Fibroblast of skin of abdomen (primary cell): ENCODE data around the gene MEX3D.
"Not testable (repeated sequence)": the region's sequence is repeated elsewhere in the genome, so short reads cannot be mapped to it uniquely, and the experiment has no call there.

ENCODE experiments used
- DNase-seq: peaks from one replicate; pipeline ENCODE4 v3.0.0-alpha.2; 2013

MEX3D gene

DNA sequence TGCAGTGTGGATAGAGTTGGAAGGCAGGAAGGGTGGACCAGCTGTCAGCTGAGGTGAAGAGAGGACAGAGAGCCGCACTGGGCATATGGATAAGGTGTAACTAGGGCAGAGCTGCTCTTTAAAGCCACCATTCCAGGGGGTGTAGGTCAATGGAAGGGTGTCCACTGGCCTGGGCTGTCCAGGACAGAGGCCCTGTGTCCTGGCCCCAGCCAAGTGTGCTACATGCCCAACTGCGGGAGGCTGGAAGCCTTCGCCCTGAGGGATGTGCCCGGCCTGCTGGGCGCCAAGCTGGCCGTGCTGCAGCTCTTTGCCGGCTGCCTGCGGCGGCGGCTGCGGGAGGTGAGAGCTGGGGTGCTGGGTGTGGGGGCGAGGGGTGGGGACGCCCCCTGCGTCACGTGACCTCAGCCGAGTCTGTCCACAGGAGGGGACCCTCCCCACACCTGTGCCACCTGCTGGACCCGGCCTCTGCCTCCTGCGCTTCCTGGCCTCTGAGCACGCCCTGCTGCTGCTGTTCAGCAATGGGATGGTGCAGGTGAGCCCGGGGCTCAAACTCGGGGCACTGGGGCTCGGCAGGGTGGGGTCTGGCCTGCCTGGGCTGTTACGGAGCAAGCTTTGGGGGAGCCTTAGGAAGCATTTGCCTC, 34.5 kb downstream of the MEX3D start:
- no peak for DNase-seq

DNA sequence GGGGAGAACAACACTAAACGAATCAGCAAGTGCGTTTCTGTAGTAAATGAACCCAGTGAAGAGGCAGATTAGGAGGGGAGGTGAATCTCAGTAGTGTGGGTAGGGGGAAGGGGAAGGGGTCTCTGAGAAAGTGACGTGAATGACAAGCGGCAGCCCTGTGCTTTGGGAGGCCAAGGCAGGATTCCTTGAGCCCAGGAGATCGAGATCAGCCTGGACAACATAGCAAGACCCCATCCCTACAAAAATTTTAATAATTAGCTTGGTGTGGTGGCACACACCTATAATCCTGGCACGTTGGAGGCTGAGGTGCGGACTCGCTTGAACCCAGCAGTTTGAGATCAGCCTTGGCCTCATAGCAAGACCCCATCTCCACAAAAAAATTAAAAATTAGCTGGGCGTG, 36.1 kb downstream of the MEX3D start:
- no peak for DNase-seq

DNA sequence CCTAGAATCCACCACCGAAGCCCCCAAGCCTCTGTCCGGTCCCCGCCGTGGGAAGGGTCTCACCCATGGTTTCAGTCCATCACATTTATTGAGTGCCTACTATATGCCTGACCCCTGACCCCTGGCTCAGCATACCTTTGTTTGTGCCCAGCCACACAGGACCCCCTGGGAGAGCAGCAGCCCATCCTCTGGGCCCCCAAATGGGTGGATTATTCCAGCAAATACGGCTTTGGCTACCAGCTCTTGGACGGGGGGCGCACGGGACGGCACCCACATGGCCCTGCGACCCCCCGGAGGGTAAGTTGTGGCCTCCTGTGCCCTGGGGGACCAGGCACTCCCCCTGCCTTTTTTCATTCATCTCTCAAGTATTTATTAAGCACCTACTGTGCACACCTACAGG, 36.5 kb downstream of the MEX3D start:
- DNase-seq, result no peak

DNA sequence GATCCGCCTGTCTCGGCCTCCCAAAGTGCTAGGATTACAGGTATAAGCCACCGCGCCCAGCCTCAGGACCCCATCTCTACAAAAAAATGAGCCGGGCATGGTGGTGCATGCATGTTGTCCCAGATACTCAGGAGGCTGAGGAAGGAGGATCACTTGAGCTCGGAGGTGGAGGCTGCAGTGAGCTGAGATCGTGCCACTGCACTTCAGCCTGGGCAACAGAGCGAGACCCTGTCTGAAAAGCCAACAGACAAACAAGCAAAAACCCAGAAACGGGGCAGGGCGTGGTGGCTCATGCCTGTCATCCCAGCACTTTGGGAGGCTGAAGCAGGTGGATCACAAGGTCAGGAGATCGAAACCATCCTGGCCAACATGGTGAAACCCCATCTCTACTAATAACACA, 37.3 kb downstream of the MEX3D start:
- DNase-seq, result not testable (repeated sequence)

DNA sequence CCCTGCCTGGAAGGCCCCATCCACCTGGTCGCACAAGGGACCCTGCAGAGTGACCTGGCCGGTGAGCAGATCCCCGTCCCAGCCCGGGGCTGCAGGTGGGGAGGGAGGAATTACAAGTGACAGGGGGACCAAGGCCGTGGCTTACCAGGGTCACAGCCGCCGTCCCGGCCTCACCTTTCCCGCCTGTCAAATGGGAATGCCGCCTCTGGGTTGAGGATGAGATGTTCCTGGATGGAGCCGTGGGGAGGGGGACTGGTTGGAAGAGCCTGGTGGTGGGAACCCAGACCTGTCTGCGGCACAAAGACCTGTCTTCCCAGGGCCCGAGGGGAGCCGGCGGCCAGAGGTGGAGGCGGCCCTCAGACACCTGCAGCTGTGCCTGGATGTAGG, 38.7 kb downstream of the MEX3D start:
- no peak for DNase-seq

DNA sequence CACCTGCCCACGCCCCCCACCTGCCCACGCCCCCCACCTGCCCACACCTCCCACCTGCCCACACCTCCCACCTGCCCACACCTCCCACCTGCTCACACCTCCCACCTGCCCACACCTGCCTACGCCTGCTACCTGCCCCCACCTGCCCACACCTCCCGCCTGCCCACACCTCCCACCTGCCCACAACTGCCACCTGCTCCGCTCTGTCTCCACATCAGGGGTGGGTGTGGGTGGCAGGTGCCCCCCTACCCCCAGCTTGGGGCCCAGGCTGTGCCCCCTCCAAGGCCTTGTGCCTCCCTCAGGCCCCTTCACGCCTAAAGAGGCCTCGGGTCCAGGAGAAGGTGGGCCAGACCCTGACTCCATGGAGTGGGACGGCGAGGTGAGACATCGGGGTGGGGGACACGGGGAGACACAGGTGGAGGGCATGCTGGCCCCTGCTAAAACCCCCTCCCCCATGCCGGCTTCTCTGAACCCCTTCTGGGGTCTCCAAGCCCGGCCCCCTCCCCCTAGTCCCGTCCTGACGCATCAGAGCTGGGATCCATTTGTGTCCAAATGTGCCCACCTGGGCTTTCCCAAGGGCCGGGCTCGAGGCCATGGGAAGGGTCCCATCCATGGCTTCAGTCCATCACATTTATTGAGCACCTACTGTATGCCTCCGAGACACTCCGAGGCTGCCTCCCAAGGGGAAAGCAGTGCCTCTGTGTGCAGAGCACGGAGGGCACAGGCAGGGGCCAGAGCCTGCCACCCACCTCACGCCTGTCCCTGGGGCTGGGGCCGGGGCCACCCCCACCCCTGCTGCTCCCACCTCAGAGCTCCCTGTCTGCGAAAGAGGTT, 39.3 kb downstream of the MEX3D start:
- DNase-seq, result no peak

DNA sequence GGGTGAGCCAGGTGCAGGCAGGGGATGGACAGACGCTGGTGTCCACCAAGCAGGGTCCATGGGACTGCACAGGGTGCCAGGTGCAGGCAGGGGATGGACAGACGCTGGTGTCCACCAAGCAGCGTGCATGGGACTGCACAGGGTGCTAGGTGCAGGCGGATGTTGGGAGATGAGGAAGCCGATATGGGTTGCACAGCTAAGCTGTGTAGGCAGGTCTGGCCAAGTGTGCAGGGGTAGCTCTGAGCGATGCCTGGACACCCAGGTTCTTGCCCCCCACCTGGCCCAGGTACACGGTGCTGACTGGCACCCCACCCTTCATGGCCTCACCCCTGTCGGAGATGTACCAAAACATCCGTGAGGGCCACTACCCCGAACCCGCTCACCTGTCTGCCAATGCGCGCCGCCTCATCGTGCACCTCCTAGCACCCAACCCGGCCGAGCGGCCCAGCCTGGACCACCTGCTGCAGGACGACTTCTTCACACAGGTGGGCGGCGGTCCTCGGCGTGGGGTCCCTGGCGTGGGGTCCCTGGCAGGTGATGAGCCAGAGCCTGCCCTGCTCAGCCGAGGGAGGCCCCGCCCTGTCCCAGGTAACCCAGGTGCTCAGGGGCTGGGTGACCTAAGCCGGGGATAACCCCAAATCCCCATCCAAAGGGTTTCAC, 40.3 kb downstream of the MEX3D start:
- DNase-seq, result no peak

DNA sequence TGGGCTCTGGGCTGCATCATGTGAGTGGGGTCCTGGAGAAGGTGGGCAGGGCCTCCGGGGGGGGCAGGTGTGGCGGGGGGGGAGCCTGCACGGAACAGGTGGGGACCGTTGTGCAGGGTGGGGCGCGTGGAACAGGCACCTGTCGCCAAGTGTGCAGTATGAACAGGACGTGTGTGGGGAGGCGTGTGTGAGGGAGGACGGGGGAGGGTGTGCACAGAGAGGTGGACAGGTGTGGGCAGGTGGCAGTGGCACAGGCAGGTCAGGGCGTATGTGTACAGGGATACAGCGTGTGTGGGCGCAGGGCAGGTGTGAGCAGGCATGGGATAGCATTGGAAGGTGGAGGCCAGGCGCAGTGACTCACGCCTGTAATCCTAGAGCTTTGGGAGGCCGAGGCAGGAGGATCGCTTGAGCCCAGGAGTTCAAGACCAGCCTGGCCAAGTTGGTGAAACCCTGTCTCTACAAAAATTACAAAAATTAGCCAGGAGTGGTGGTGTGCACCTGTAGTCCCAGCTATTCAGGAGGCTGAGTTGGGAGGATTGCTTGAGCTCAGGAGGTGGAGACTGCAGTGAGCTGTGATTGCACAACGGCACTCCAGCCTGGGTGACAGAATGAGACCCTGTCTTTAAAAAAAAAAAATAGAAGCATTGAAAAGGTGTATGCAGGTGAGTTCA, 41.0 kb downstream of the MEX3D start:
- no peak for DNase-seq

DNA sequence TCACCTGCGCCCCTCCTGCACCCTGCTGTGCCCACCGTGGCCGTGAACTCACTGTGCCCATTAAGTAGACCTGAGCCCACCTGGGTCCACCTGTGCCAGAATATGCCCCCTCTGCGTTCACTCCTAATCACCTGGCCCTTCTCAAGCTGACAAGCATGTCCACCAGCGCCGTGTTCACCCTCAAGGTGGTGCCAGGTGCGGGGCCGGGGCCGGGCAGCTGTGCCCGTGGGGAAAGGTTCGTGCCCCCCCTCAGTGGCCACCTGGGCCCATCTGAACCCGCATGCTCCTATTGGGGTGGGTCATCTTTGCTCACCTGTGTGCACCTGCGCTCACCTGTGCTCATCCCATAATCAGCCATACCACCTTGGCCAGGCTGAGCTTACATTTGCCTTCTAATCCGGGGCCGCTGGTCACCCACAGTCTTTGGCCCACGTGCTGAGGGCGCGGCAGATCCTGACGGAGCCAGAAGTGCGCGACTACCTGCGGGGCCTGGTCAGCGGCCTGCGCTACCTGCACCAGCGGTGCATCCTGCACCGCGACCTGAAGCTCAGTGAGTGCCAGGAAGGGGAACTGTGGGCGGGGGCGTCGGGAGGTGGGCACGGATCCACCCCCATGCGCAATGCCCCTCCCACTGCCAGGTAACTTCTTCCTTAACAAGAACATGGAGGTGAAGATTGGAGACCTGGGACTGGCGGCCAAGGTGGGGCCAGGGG, 41.9 kb downstream of the MEX3D start:
- no peak for DNase-seq

DNA sequence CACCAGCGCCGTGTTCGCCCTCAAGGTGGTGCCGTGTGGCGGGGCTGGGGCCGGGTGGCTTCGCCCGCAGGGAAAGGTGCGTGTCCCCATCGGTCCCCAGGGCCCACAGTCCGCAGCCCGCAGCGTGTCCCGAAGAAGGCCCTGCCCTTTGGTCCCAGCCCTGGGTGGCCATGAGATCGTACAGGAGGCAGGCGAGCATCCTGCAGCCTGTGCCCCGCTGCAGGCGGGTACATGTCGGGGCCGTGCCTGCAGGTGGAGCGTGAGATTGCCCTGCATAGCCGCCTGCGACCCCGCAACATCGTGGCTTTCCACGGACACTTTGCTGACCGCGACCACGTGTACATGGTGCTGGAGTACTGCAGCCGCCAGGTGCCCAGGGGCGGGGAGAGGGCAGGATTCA, 42.8 kb downstream of the MEX3D start:
- DNase-seq, result no peak

DNA sequence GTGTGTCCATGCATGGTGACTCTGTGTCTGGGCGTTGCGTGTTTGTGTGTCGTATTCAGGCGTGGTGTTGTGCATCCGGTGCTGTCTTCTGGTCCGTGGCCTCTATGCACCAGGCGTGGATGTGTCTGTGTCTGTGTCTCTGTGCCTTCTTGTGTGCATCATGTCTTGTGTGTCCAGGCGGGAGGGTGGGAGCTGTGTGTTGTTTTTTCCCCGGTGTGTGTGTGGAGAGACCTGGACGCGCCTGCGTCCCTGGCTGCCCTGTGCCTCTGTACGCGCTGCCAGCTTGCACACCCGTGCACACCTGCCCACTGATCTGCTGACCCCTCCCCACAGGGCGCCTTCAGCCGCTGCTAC, 43.2 kb downstream of the MEX3D start:
- DNase-seq, result no peak

DNA sequence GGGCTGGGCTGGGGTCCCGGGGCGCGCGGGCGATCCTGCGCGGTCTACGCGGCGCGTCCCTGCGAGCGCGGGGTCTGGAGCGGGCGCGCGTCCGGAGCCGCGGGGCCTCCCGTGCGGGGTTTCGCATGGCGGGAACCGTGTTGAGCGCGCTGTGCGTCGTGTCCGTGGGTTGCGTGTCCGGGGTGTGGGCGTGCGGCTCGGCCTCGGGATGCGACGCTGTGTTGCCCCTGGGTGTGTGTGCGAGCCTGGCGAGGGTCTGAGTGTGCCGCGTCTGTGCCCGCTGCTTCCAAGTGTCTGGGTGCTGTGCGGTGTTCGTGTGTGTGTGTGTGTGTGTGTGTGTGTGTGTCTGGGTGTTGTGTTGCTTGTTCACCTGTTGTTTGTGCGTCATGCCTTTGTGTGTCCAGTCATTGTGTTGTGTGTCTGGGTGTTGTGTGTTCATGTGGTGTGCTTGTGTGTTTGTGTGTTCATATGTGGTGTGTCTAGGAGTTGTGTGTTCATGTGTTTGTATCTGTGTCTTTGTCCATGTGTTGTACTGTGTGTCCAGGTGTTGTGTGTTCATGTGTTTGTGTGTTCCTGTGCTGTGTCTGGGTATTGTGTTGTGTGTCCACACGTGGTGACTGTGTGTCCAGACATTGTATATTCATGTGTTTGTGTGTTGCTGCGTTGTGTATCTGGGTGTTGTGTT, 43.7 kb downstream of the MEX3D start:
- no peak for DNase-seq

DNA sequence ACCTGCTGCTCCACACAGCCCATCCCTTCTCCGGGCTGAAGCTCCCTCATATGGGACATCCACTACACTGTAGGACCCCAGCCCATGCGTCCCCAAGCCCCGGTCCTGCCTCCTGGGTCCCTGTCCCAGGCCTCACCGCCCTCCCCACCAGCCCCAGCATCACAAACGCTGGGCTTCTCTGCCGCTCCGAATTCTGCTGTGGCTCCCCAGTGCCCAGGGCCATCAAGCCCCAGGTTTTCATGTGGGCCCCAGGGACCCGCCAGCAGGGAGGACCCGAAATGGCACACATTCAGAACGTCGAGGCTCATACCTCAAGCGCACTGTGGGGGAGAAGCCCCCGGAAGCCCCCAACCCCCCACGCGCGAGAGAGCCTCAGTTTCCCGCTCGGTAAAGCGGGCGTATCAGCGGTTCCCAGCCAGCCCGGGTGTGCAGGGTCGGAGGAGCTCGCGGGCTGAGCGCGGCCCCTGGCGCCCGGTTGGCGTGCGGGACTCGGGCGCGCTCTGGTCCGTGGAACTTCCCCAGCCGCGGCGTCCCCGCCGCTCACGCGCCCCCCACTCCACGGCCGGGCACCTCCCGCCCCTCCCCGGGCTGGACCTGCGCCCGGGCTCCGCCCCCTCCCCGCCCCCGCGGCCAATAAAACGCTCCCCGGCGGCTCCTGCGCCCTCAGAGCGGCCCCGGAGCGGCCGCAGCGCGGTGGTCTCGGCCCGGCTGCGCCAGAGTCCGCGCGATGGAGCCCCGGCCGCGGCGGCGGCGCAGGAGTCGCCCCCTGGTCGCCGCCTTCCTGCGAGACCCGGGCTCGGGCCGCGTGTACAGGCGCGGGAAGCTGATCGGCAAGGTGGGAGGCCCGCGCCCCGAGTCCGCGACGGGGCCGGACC, 44.5 kb downstream of the MEX3D start, which contains the start of gene PLK5:
Gene PLK5, plus strand, starts transcription at position 666 of the 875 bp plus-strand sequence. CDS start 2,920 bp downstream, outside the sequence.
- DNase-seq, result no peak

DNA sequence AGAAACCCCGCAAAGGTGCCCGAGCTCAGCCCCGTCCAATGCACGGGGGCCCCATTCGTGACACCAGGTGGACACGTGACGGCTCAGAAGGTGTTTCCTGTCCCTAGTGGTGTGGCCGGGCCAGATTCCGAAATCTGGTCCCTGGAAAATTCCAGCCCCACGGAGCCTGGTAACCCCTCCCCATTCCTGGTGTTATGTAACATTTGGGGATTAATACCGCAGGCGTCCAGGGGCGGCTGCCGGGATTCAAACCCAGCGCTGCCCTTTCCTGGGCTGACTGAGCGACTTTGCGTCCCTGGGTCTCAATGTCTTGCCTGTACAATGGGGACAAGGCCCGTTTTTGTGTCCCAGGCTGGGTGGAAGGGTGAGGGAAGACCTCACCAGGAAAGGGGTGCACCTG, 45.3 kb downstream of the MEX3D start:
- no peak for DNase-seq

DNA sequence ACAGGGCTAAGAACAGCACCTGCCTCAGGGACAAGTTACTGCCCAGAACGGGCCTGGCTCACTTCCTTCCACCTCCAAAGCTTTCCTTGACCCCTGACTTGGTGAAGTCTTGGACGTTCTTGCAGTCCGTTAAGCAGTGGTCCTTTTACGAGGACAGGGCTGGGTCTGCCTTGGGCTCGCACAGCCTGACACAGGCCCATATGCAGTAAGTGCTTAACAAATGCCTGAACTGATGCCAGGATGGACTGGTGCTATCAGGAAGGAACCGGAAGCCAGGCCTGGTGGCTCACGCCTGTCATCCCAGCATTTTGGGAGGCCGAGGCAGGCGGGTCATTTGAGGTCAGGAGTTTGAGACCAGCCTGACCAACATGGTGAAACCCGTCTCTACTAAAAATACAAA, 46.1 kb downstream of the MEX3D start:
- DNase-seq, result no peak

DNA sequence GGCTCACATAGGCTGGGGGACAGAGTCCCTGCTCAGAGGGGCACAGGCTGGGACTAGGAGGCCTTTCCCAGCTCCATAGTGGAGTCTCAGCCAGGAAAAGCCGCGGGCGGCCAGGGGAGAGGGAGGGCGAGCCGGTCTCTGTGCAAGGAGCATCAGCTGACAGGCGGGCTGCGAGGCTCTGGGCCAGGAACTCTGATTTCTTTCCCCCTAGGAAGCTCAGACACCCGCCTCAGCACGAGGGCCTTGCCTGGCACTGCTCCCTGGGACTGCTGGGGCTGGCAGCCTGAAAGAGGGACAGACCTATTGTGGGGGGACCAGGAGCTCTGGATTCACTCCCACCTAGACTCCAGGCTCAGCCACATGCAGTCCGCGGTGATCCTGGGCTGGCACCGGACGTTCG, 46.5 kb downstream of the MEX3D start:
- no peak for DNase-seq

DNA sequence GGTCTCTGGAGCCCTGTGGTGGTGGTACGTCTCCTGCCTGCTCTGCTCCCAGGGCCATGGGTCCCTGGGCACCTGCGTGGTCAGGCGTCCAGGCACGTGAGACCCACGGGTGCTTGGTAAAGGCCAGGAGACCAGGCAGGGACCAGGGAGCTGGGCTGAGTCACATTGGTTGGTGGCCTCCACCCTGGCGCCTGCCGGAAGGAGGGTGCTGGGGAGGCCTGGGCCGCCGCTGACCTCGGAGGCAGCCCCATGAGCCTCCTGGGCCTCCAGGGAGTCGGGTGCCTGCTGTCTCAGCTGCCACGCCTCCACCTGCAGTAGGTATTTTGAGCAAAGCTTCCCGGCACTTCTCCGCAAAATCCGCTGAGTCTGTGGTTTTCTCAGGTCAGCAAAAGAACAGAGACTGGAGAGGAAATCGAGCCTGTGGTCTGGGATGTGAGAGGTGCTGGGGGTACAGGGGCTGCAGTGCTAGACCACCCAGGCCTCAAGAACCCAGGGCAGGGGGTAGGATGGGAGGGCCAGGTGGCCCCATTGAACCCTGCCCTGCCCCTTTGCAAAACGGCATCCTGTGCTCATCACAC, 47.8 kb downstream of the MEX3D start:
- DNase-seq, result no peak

DNA sequence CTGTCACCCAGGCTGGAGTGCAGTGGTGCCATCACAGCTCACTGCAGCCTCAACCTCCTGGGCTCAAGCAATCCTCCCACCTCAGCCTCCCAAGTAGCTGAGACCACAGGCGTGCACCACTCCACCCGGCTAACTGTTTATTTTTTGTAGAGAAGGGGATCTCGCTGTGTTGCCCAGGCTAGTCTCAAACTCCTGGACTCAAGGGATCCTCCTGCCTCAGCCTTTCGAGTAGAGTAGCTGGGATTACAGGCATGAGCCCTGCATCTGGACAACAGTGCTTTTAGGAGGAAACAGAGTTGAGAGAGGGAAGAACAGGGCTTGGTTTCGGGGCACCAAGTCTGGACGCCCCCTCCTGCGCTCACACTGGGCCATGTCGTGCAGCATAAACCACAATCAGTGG, 48.3 kb downstream of the MEX3D start:
- DNase-seq, result not testable (repeated sequence)

DNA sequence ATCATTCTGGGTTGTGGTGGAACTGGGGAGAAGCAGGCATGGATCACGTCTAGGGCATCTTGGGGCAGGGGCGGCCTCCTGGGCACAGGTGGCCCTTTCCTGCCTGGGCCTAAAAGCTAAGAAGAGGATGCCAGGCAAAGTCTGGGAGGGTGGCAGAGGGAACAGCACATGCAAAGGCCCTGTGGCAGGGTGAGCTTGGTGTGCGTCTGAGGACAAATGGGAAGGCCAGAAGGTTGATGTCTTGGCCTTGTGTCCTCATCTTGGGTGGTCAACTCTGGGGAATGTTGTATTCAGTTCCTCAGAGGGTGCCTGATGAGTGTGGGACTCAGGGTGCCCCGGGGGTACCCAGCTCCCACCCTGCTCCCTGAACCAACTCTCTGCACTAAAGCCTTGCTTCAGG, 49.7 kb downstream of the MEX3D start:
- no peak for DNase-seq

DNA sequence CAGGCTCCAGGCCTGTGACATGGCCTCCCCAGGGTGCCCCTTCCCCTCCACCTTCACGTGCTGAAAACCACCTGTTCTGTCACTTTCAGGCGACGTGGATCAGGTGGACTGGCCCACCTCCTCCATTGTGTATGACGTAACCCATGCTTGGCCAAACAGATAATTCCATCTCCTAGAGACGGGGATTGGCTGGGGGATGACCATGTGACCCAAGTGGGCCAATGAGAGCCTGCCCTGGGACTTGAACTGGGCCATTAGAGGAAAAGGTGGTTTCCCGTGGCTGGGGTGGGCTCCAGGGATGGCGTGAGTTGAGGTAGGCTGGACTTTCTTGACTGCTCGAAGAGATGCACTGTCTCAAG, 51.8 kb downstream of the MEX3D start:
- no peak for DNase-seq
